WI38 (cell line): Measurements from ENCODE around the gene CCSER1.

Source experiments
- H3K4me3 ChIP-seq: 2 replicates; pipeline ENCODE4 v1.5.1; 2011; ENCODE audit warnings: low read depth, mild to moderate bottlenecking, control low read depth, low read length
- CTCF ChIP-seq: IDR thresholded peaks from 2 replicates; pipeline ENCODE4 v1.5.1; 2012; ENCODE audit warnings: low read depth, mild to moderate bottlenecking, control low read depth, low read length

Gene CCSER1

GRCh38 chr4:90127706-90128345 lies 632 bp downstream of the CCSER1 start:
- H3K4me3 ChIP-seq, result no peak overlapping the region
- no peak for TF ChIP-seq CTCF

- TF ChIP-seq CTCF, result no peak
- no peak overlapping the region for H3K4me3 ChIP-seq
Measured at GRCh38 chr4:90128961-90129495, 1.8 kb downstream of the CCSER1 start.

GRCh38 chr4:90130076-90130475 lies 2.9 kb downstream of the CCSER1 start:
- H3K4me3 ChIP-seq, result no peak overlapping the region
- TF ChIP-seq CTCF, result no peak

GRCh38 chr4:90137555-90137954 lies 10.4 kb downstream of the CCSER1 start:
- H3K4me3 ChIP-seq, result no peak overlapping the region
- no peak for TF ChIP-seq CTCF

GRCh38 chr4:90142081-90142480 lies 14.9 kb downstream of the CCSER1 start:
- H3K4me3 ChIP-seq, result no peak overlapping the region

GRCh38 chr4:90145319-90145718 lies 18.1 kb downstream of the CCSER1 start:
- H3K4me3 ChIP-seq, result no peak overlapping the region
- no peak for TF ChIP-seq CTCF

More at GRCh38 chr4:90142081-90142480, 14.9 kb downstream of the CCSER1 start:
- TF ChIP-seq CTCF, result no peak

GRCh38 chr4:90146306-90146705 lies 19.1 kb downstream of the CCSER1 start:
- TF ChIP-seq CTCF, result no peak
- no peak overlapping the region for H3K4me3 ChIP-seq
